NCI-H1930 (cell line): ENCODE data around the gene DNAL4.

Experiments used
- DNase-seq, 2 experiments: peaks; one replicate each; lab custom pipeline; 2025; lab: John Stamatoyannopoulos, UW

DNAL4 gene

GRCh38 chr22:38784856-38785255 lies 9.1 kb downstream of the DNAL4 start:
- DNase-seq: no peak

DNA sequence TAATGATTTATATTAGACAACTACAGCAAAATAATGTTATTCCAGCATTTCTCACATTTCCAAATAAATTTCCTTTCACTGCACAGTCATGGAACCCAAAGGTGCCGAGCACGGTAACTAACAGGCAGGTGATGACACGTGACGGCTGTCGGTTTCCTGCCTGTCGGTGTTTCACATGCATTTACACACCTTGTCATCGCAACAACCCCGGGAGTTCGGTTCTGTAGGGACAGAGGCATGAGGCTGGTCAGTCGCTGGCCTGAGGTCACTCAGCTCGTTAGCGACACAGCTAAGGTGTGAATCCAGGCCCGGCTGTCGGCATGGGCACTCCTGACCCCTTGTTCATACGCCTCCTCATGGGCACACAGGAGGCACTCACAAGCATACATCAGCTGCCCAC lies 9.9 kb downstream of the DNAL4 start:
- no peak for DNase-seq

- DNase-seq: no peak
Observed at GRCh38 chr22:38783095-38783615, 10.8 kb downstream of the DNAL4 start.

- DNase-seq: no peak
Observed at GRCh38 chr22:38782402-38783094, 11.4 kb downstream of the DNAL4 start.

- no peak for DNase-seq
Observed at GRCh38 chr22:38781033-38781432, 12.9 kb downstream of the DNAL4 start.

DNA sequence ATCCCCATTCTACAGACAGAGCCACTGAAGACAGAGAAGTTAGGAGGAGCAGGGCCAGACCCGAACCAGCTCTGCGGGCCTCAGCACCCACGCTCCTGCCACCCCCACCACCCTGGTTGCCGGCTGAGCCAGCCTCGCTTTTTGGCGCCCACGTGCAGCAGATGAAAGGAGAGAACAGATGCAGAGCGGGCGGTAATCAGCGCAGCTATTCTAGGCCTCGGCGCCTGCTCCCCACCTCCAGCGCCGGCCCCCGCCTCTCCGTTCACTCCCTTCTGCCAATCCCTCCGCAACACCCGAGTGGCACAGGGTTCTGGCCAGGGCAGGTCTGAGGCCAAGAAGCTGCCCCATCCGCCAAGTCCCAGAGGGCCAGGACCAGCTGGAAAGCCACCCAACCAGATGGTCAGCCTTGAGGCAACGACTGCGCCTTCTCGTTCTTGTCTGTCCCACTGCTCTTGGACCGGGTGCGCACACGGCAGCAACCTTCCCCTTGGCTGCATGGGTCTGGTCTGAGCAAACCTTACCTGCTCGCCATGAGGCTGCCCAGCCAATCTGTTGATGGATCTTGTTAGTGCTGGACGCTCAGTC lies 16.8 kb downstream of the DNAL4 start:
- no peak for DNase-seq

DNA sequence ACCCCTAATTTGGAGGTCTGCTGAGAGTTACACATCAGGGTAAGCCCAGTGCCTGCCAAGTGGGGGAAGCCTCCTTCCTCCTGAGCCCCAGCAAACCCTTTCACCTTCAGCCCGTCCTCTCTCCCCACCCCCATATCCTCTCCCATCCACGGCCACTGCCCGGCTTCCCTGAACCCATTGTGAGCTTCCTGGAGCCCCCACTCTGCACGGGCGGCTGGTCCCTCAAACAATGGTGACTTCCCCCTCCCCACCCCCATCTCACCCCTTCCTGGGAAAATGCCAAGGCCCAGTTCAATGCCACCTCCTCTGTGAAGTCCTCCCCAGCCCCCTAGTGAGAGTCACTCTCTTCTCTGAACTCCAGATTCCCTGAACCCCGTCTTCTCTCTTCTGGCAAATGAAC lies 17.9 kb downstream of the DNAL4 start:
- DNase-seq: no peak

GRCh38 chr22:38775656-38776055 lies 18.3 kb downstream of the DNAL4 start:
- no peak for DNase-seq

DNA sequence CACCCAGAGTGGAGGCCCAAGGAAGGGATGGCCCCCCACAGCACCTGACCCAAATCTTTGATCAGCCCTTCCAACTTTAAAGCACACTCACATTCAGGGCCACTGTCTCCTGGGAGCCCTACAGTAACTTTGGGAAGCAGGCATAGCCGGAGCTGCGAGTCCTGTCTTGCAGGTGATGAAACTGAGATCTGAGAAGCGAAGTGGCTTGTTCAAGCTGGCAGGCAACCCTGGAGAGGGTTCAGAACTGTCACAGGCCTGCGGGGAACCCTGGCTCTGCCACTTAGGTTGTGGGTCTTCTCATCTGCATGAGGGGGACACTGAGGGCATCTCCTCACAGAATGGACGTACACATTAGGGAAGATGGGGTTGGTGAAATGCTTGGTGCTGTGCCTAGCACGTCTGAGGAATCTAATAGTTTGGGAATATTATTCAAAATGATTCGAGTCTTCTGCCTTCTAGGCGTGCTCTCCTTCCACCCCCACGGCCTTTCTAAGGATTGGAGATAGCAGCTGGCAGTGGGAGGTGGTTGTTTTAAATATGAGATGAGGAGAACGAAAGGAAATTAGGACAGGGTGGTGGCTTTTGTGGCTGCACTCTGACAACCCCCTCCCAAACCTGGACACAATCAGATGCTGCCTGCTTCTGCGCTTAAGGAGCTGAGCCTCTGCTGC lies 19.3 kb downstream of the DNAL4 start:
- DNase-seq: no peak

DNA sequence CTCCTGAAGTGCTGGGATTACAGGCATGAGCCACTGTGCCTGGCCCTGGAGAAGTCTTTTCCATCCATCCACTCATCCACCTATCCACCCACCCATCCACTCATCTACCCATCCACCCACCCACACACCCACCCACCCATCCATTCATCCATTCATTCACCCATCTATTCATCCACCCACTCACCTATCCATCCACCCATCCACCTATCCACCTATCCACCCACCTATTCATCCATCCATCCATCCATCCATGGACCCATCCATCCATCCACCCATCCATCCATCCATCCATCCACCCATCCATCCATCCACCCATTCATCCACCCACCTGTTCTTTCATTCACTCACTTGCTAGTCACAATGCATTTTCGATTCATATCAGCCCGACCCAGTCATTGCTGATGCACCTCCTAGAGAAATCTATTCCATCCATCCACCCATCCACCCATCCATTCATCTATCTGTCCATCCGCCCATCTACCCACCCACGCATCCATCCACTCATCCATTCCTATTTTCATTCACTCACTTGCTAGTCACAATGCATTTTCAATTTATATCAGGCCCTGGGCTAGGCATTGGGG lies 20.5 kb downstream of the DNAL4 start:
- DNase-seq: no peak

- no peak for DNase-seq
Observed at GRCh38 chr22:38772623-38772873, 21.4 kb downstream of the DNAL4 start.

DNA sequence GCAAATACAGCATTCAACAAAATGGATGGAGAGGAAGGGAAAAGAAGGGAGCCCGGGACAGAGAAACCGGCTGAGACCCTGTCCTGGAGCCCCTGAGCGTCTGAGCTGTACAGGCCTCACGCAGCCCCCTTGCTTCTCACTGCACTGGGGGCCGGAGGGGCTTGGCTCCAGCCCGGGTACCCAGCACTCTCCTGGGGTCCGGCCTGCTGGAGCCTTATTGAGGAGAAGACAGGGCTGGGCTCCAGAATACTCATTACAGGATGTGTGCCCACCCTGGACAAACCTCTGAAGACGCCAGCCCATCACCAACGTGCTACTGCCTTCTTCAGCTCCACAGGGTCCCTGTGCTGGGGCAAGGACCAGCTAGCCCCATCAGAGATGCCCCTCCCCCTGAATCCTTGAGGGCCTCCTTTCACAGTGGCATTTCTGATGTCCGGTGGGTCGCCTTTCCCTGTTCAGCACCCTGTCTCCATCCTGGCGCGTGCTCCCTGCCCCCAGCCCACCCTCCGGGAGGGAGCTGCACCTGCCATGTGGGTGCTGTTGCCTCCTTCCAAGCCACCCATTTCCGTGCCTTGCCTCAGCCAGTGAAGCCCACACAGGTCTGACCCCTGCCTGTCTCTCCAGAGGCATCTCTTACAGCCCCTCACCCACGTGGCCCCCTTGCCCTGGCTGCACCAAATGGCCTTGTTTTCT lies 23.5 kb downstream of the DNAL4 start:
- DNase-seq: no peak

GRCh38 chr22:38768036-38768435 lies 25.9 kb downstream of the DNAL4 start:
- DNase-seq: no peak

GRCh38 chr22:38767313-38767712 lies 26.6 kb downstream of the DNAL4 start:
- no peak for DNase-seq

DNA sequence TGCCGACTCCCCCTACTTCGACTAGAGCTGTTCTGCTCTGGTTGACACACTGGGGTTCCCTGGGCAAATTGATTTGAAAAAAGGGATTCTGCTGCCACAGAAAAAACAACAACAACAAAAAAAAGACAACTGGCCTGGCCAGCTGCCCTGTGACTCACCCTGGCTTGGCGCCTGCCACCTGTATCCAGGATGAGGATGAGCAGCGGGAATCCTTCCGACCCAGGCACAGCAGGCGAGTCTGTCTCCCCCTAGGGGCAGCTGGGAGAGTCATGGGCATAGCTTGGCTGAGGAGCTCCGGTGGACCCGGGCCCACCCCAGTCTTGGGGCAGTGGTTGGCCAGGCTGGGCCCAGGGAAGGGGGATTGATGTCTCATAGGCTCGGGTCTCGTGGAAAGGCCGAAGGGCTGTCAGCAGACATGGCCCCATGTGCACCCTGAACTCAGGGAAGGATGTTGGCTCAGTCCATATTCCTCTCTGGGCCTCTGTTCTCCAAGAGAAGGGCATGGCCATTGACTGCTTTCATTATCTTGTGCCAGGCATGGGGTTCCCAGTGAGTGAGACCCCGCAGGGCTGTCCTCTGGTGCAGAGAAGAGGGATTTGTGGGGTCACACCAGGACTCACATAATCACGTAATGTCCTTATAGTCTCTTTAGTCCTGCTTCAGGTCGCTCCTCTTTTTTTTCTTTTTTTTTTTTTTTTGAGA lies 27.7 kb downstream of the DNAL4 start:
- DNase-seq: peak; percentile 42 to 54

DNA sequence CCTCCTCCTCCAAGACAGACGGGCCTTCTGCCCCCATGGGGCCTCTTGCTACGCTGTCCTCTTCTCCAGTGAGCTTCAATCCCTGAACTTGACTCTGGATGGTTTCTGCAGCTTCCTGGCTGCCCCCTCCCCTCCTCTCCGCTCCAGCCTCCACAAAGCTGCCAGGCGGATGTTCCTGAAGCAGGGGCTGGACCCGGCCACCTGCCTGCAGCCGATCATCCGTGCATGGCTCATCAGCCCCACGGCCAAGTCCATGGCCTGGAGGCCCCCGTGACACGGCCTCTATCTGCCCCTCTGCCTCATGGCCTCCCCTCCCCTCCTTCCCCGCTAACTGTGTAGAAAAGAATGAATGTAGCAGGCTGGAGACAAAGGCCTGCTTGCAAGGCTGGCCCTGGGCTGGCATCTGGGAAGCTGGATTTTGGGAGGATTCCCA lies 31.4 kb downstream of the DNAL4 start:
- no peak for DNase-seq

DNA sequence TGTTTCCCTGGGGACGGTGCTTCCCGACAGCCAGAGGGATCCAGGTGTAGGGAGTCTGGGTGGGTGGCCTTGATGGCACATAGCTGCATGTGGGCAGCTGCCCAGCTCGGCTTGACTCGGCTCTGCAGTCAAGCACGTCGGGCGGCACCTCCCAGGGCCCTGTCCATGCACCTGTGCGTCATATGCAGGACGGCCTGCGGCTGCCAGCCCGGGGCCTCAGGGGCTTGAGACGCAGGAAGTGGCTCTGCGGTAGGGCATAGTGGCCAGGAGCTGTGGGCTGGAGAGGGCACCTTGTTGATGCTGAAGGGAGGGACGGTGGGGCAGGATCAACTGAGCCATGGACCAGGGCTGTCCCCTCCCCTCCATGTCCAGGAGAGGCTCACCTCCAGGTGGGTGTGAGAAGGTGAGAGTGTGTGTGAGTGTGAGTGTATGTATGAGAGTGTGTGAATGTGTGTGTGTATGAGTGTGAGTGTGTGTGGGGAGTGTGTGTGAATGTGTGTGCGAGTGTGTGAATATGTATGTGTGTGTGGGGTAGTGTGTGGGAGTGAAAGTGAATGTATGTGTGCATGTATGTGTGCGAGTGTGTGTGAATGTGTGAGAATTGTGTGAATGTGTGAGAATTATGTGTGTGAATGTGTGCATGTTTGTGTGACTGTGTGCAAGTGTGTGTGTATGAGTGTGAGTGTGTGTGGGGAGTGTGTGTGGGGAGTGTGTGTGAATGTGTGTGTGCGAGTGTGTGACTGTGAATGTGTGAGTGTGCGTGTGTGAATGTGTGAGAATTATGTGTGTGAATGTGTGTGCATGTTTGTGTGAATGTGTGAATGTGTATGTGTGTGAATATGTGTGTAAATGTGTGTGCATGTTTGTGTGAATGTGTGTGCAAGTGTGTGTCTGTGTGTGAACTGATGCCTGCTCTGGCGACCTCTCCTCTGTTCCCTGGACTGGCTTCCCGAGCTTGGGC lies 32.5 kb downstream of the DNAL4 start:
- DNase-seq: no peak

DNA sequence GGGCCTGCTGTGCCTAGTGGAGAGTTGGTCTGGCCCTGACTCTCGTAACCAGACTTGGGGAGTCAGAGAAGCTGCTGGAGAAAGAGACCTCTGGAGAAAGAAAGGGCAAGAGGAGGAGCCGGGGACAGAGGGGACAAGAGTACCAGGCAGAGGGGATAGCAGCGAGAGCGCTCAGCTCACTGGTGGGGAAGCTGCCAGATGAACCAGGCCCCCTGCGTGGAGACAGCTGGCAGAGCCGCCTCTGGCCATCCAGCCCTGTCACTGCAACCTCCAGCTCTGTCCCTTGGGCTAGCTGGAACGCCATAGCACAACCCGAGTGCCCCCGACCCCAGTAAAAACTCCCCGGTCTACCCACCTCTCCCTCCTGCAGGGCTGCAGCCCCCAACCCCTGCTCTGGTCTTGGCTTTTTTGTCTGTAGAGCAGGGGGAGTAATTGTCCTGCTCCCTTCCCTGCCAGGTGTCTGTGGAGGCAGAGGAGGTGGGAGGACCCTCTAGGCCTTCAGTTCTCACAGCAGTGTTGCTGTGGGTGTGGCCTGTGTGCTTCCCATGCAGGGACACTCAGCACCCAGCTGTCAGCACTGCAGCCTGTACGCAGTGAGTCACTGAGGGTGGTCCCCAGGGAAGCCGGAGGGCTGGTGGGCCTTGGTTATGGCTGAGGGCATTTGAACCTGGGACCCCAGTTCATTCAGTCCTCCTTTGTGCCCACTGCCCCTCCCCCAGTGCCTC lies 33.3 kb downstream of the DNAL4 start:
- no peak for DNase-seq

- DNase-seq: no peak
Observed at GRCh38 chr22:38759005-38759404, 34.9 kb downstream of the DNAL4 start.
